Panc1 (cell line): ENCODE results near the gene RRM2. TPM values are rescaled to one million over a fixed set of nuclear protein-coding genes. Genes with fewer than 3 reads are reported as not detected.
A peak's percentile ranks its signal among the peaks of the same experiment; 100 is the strongest.

Experiments
- ATAC-seq: fragments of 200-7000 bp; cut with Tn5 transposase; 2 replicates; pipeline ENCODE4 v1.9.1; 2020; ENCODE audit warnings: mild to moderate bottlenecking, moderate library complexity
- BruUV-seq: library from RNA; stranded (reverse); fragments of 400-500 nt; replicated peaks from 2 replicates; lab custom pipeline; 2021; lab: Mats Ljungman, UMichigan
- CTCF ChIA-PET: fragments of 300-600 bp; sonication (Branson Sonifier 250); formaldehyde crosslinking; loops from one replicate; lab custom pipeline; 2022; ENCODE audit warnings: antibody characterized with exemption; lab: Charles Lee
- POLR2A ChIA-PET: fragments of 300-600 bp; sonication (Branson Sonifier 250); formaldehyde crosslinking; loops from one replicate; lab custom pipeline; 2022; ENCODE audit warnings: antibody characterized with exemption; lab: Charles Lee
- DNase-seq: peaks from one replicate; pipeline ENCODE4 v3.0.0-alpha.2; 2010; ENCODE audit warnings: low read depth, low spot score
- H3K27ac ChIP-seq: 2 replicates; pipeline ENCODE4 v1.5.1; 2011; ENCODE audit warnings: mild to moderate bottlenecking, low read length, inconsistent platforms
- H3K27me3 ChIP-seq: fragments of 200-500 bp; sonication (Bioruptor generic); 2 replicates; pipeline ENCODE4 v1.6.0; 2014; ENCODE audit warnings: low read length, inconsistent platforms; ENCODE audit not compliant: control insufficient read depth, insufficient read depth
- H3K36me3 ChIP-seq: fragments of 200-500 bp; sonication (Bioruptor generic); 2 replicates; pipeline ENCODE4 v1.5.1; 2014; ENCODE audit warnings: inconsistent platforms, mild to moderate bottlenecking, low read length, moderate library complexity; ENCODE audit not compliant: control insufficient read depth, insufficient read depth
- H3K4me1 ChIP-seq: 2 replicates; pipeline ENCODE4 v1.5.1; 2011; ENCODE audit warnings: inconsistent platforms, mild to moderate bottlenecking, low read length, moderate library complexity; ENCODE audit not compliant: control insufficient read depth, insufficient read depth
- H3K4me3 ChIP-seq, 2 experiments: 2 replicates each; pipeline ENCODE4 v1.5.1; 2011 to 2012; ENCODE audit warnings: low read depth in 2 of 2, low read length in 2 of 2, mild to moderate bottlenecking in 2 of 2, inconsistent platforms in 1 of 2, moderate library complexity in 1 of 2
- H3K9me3 ChIP-seq: fragments of 200-500 bp; sonication (Bioruptor generic); 2 replicates; pipeline ENCODE4 v1.5.1; 2014; ENCODE audit warnings: low read depth, mild to moderate bottlenecking, inconsistent platforms, low read length, moderate library complexity; ENCODE audit not compliant: control insufficient read depth, insufficient read depth
- POLR2AphosphoS5 ChIP-seq: IDR thresholded peaks from 2 replicates; pipeline ENCODE4 v1.6.1; 2012; ENCODE audit warnings: mild to moderate bottlenecking, low read depth, low read length, moderate library complexity
- in situ Hi-C: cut with HindIII; loops from 2 replicates; pipeline ENCODE4 v1.10.0; 2016; ENCODE audit warnings: low sequenced_read_pairs, low pct_unique_long_range_greater_than_20kb
- intact Hi-C: fragments of 100-400 bp; cut with micrococcal nuclease; formaldehyde crosslinking; loops from one replicate; pipeline ENCODE4 v1.10.0; 2022; ENCODE audit not compliant: unreplicated experiment
- total RNA-seq: library from RNA; stranded (reverse); gene quantifications from one replicate; pipeline ENCODE4 v1.2.1, GENCODE V29; 2021; ENCODE audit not compliant: unreplicated experiment
- TF ChIP-seq, protein P1 (sequence below), 2 experiments: IDR thresholded peaks; 2 replicates each; pipeline ENCODE4 v1.6.1; 2011 to 2012; ENCODE audit warnings: low read depth in 2 of 2, control low read depth in 1 of 2, low read length in 1 of 2, mild to moderate bottlenecking in 1 of 2, moderate library complexity in 1 of 2; ENCODE audit not compliant: insufficient read depth in 1 of 2
- TF ChIP-seq, protein P2 (sequence below): fragments of 450-650 bp; IDR thresholded peaks from 2 replicates; pipeline ENCODE4 v1.5.1; 2017; ENCODE audit warnings: mild to moderate bottlenecking

RRM2 gene
- total RNA-seq, 1 experiment from 2014 or later, result 294 TPM

DNA sequence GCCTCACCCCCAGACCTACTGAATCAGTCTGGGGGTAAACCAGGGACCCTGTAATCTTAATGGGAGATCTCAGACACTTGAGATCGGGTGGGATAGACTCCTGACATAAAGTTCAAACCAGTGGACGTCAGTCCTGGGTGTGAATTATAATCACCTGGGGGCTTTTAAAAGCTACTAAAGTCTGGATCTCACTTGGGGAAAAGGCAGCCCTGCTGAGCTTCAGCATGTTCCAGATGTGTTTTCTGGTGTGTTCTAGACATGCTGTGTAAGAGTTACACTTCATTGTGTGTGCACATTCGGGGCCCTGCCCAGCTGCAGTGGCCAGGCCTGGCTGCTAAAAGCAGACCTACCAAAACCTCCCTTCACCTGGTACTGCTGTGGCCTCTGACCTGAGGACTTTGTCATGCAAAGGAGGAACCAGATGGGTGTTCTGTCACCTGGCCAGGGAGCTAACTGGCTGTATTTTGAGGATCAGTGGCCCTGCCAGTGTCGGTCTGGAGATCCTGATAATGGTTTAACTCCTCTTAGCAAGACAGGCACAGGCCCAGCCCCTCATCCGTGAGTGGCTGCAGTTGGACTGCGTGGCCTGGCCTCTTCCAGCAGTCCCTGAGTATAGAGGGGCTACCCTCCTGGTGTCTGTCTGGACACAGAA is 10.6 kb downstream of the RRM2 start:
- ATAC-seq (peak; percentile 3; the same call in 1 of the 2 replicates), DNase-seq (no peak)
- intact Hi-C loops, result no loop called here
- in situ Hi-C loops, result no loop called here
- Histone ChIP-seq H3K4me3 (no peak overlapping the region), H3K27me3 (no peaks in the 10 kb centered on the region), H3K4me1 (peaks cover 38% of the 10 kb centered on the region), H3K9me3 (no peaks in the 10 kb centered on the region), H3K36me3 (peaks cover 22% of the 10 kb centered on the region; the same call in 1 of the 2 replicates), H3K27ac (no peak overlapping the region)
- ChIA-PET POLR2A (interaction anchor here (0.6 kb wide), 1 partner anchor 378 kb away, joined by 3 read pairs; no protein-coding TSS in a partner anchor), CTCF (interaction anchor here (0.5 to 0.7 kb wide), 4 partner anchors 8 to 531 kb away, joined by 3 to 6 read pairs (median 4); no protein-coding TSS in a partner anchor)
- BruUV-seq, result no TSS peak
- TF ChIP-seq, protein P1, sequence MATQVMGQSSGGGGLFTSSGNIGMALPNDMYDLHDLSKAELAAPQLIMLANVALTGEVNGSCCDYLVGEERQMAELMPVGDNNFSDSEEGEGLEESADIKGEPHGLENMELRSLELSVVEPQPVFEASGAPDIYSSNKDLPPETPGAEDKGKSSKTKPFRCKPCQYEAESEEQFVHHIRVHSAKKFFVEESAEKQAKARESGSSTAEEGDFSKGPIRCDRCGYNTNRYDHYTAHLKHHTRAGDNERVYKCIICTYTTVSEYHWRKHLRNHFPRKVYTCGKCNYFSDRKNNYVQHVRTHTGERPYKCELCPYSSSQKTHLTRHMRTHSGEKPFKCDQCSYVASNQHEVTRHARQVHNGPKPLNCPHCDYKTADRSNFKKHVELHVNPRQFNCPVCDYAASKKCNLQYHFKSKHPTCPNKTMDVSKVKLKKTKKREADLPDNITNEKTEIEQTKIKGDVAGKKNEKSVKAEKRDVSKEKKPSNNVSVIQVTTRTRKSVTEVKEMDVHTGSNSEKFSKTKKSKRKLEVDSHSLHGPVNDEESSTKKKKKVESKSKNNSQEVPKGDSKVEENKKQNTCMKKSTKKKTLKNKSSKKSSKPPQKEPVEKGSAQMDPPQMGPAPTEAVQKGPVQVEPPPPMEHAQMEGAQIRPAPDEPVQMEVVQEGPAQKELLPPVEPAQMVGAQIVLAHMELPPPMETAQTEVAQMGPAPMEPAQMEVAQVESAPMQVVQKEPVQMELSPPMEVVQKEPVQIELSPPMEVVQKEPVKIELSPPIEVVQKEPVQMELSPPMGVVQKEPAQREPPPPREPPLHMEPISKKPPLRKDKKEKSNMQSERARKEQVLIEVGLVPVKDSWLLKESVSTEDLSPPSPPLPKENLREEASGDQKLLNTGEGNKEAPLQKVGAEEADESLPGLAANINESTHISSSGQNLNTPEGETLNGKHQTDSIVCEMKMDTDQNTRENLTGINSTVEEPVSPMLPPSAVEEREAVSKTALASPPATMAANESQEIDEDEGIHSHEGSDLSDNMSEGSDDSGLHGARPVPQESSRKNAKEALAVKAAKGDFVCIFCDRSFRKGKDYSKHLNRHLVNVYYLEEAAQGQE (IDR thresholded peaks at IDR 0.05; ENCODE audit: insufficient read depth in 1 of 2, low read depth in 2 of 2, low read length in 1 of 2), result no peak
- TF ChIP-seq POLR2AphosphoS5, result peak; percentile 65

DNA sequence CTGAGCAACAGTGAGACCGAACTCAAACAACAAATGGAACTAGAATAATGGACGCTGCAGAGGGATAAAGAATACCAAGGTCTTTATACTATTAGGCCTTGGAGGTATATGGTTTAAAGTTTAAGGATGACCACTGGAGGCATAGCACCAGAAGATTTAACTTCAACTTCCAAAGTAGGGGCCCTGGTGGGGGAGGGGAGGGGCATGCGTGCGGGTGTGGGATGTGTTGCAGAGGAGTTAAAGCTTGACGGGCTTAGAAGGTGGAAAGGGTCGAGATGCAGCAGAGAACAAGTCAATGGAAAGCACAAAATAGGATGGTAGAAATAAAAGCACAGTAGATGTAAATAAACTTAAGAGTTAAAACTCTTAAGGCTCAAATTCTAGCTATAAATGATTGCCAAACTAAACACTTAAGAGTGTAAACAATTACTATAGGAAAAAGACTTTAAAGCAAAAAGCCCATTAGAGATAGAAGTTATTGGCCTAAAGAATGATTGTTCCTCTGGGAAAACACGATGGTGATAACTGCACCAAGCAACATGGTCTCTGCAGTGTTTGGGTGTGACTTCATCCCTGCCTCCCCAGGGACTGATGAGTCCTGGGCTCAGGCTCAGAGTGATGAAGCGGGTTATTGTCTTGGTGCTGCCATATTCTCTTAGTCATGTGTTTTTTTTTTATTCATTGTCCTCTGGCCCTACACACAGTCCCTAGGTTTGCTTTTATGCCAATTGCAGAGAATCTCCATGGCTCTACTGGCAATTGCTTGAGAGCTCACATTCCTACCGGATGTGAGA is 13.0 kb downstream of the RRM2 start:
- ATAC-seq (peak; percentile 43), DNase-seq (no peak)
- TF ChIP-seq, protein P2, sequence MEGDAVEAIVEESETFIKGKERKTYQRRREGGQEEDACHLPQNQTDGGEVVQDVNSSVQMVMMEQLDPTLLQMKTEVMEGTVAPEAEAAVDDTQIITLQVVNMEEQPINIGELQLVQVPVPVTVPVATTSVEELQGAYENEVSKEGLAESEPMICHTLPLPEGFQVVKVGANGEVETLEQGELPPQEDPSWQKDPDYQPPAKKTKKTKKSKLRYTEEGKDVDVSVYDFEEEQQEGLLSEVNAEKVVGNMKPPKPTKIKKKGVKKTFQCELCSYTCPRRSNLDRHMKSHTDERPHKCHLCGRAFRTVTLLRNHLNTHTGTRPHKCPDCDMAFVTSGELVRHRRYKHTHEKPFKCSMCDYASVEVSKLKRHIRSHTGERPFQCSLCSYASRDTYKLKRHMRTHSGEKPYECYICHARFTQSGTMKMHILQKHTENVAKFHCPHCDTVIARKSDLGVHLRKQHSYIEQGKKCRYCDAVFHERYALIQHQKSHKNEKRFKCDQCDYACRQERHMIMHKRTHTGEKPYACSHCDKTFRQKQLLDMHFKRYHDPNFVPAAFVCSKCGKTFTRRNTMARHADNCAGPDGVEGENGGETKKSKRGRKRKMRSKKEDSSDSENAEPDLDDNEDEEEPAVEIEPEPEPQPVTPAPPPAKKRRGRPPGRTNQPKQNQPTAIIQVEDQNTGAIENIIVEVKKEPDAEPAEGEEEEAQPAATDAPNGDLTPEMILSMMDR, result no peak
- peak; percentile 43 for TF ChIP-seq POLR2AphosphoS5
- intact Hi-C loops (no loop called here), in situ Hi-C loops (no loop called here)
- TSS peak; percentile 44 for BruUV-seq
- ChIA-PET CTCF (interaction anchor here (0.7 kb wide), 2 partner anchors 22 to 172 kb away, joined by 3 to 5 read pairs; no protein-coding TSS in a partner anchor), POLR2A (no interaction called here)
- Histone ChIP-seq H3K27ac (no peak overlapping the region), H3K27me3 (no peaks in the 10 kb centered on the region), H3K4me3 (no peak overlapping the region), H3K36me3 (0 out of 2 replicates have a peak, but pooled peaks cover 3% of the 10 kb centered on the region), H3K9me3 (no peaks in the 10 kb centered on the region), H3K4me1 (peaks cover 34% of the 10 kb centered on the region)
